Ammon's horn (tissue), 1 donor: ENCODE measurements around the gene PHKA2.

Source experiments
- DNase-seq: peaks from one replicate; pipeline ENCODE4 v3.0.0-alpha.2; 2016; ENCODE audit warnings: low spot score

PHKA2 gene

GRCh38 chrX:18889346-18890048 lies 94.4 kb downstream of the PHKA2 start:
- no peak for DNase-seq

DNA sequence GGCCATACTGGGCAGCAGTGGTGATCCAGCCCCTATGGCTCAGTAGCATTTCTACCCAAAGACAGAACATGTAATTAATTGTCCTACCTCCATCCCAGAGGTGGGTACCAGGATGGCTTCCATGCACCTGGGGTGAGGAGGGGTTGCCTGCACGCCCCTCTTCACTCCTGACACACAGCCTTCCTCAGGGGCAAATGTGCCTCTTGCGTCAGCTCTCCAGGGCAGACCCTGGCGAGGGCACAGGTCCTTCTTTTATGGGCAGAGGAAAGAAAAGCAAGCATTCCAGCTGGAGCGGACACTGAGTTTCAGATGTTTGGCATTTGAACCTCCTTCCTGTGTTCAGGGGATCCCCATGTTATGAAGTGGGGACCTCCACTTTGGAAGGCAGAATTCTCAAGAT lies 95.6 kb downstream of the PHKA2 start:
- no peak for DNase-seq

DNA sequence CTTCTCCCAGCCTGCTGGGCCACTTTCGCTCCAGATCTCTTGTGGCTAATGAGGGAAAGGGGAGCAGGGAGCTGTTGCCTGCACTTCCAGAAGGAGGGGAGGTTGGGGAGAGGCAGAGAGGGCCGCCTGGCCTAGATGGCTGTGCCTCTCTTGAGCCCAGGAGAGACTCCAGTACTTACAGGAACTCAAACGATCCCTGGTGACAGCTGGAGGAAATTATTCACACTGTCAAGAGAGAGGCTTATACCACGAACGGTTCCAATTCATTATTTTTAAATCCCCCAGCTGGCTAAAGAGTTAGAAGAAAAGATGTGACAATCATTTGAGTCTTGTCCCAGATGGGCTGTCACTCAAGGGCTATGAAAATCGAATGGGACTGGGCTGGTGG lies 96.1 kb downstream of the PHKA2 start:
- DNase-seq, result no peak

GRCh38 chrX:18887177-18887824 lies 96.6 kb downstream of the PHKA2 start:
- no peak for DNase-seq

GRCh38 chrX:18886344-18887161 lies 97.4 kb downstream of the PHKA2 start:
- peak; percentile 65 for DNase-seq

- DNase-seq, result no peak
These were observed 97.9 kb downstream of the PHKA2 start for GRCh38 chrX:18886005-18886343.

DNA sequence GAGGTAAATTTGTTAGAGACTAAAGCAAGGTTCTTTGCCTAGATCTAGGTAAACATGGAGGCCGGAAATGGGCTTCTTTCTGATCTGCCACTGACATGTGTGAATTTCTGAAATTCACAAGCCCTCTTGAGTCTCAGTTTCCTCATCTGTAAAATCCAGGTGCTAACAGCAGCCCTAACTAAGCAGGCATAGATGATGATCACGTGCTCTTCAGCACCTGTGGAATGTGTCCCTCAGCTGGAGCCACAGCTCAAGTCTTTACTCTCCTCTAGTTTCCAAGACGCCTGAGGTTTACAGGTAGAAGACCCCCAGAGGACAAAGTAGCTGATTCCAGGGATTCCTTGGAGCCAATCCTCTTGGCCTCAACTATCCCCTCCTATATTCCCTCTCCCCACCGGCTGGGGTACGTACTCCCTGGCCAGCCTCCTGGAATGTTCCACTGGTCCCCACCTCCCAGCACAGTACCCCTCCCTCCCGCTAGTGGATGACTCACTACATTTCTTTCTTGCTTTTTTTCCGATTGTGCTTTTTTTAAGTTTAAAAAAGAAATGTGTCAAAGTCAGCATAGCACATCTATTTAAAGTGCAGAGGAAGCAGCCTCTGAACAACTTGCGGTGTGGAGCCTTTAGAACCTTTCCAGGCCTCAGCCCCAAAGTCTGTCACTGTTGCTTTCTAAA lies 98.4 kb downstream of the PHKA2 start:
- no peak for DNase-seq

- no peak for DNase-seq
These were observed 99.0 kb downstream of the PHKA2 start for GRCh38 chrX:18884916-18885315.

GRCh38 chrX:18883961-18884765 lies 99.8 kb downstream of the PHKA2 start:
- no peak for DNase-seq

GRCh38 chrX:18883234-18883960 lies 100.5 kb downstream of the PHKA2 start:
- DNase-seq, result no peak

DNA sequence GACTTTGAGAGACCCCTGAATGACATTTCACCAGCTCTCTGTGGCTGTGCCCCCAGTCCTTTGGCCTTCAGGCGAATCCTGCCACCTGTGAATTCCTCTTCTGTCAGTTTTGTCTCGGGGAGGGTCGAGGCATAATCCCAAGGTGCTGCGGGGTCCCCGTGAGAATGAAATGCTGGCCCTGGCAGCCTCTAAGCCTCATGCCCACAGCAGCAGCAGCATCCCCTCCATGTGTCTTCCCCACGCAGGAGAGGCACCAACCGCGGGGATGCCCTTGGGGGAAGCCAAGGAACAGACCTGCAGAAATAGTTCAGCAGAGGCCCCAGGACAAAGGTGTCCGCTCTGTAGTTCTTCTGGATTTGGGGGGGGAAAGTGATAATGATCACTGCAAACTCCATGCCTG lies 104.8 kb downstream of the PHKA2 start:
- DNase-seq, result no peak

DNA sequence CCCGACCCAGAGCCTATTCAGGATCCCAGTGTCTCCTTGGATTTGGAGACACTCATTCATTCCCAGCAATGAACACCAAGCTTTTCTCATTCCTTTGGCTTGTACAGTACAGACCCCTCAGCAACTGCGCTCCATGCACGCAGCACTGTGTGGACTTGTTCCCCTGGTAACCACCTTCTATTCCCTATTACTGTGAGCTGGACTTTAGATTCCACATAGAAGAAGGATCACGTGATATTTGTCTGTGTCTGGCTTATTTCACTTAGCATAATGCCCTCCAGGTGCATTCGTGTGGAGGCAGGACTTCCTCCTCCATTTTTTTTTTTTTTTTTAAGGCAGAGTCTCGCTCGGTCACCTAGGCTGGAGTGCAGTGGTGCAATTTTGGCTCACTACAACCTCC lies 106.4 kb downstream of the PHKA2 start:
- no peak for DNase-seq

DNA sequence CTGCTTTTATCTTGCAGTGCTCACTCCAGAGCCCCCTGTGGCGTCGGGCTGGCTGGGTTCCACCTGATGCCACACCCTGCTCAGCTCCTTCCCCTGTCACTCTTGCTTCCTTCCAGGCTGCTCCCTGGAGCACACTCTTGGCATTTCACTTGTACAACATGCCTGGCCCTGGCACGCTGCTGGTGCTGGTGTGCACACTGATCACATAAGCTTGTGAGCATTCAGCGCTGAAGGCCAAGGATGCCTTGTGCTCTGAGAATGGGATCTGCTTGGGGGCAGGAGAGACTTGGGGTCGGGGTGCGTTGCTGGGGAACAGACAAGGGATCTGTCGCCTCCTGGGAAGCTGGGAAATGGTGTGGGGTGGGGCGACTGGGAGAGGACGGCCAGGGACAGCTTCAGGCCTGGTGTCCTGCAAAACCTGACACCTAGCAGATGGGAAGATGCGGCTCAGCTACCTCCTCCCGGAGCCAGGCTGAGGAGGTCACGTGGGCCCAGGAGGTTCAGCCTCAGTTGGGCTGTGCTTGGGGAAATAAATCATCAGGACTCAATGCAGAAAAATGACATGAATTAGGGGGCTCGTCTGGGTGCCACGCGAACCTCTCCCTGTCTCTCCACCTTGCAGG lies 108.5 kb downstream of the PHKA2 start:
- DNase-seq, result no peak

GRCh38 chrX:18874560-18875255 lies 109.2 kb downstream of the PHKA2 start:
- DNase-seq, result no peak

DNA sequence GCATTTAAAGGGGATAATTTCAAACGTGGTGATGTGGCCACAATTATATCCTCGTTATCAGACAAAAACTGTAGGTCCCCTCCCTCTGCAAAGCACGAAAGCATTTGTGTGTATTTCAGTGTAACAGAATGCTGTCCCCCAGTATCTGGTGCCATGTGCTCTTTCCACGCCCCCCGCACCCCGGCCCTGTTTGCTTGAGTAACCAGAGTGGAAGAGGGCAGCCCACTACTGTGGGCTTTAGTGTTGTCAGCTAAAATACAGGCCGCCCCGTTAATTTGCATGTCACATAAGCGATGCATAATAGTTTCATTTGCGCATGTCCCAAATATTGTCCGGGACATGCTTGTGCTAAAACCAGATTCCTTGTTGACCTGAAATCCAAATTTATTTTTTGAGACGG lies 110.1 kb downstream of the PHKA2 start:
- DNase-seq, result no peak

GRCh38 chrX:18873189-18873791 lies 110.6 kb downstream of the PHKA2 start:
- DNase-seq, result peak; percentile 32

DNA sequence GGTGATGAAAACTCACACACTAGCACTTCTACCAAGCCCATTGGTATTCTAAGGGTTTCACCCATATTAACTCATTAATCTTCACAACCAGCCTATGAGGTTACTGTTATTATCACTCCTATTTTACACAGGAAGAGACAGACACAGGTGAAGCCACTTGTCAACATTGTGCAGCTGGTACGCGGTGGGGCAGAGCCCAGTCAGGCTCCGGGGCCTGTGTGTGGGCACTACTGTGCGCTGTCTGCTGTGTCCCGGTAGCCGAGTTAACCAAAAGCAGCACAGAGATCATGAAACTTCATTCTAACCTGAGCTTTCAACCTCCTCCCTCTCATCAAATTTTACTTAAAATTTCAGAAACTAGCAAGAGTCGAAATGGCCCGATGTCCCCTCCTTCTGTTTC lies 111.3 kb downstream of the PHKA2 start:
- no peak for DNase-seq

DNA sequence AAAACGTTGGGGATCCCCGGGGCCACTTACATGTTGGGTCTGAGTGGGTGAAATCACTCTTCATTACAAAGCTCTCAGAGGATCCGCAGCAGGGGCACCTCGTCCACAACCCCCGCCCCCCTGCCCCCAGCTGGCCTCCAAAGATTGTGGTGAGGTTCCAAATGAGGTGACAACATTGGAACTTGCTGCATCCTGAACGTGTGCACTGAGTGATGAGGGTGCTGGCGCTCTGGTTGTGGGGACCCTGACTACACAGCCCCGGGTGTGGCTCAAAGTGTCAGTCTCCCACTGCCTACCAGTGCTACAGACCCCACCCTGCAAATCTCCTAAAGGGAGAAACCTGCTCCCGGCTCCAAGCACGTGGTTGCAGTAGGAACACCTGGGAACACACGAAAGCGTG lies 111.9 kb downstream of the PHKA2 start:
- DNase-seq, result no peak

- no peak for DNase-seq
These were observed 112.6 kb downstream of the PHKA2 start for GRCh38 chrX:18871161-18871890.
